ENCODE measurements around the gene PPP1R27. TPM values are rescaled to one million over a fixed set of nuclear protein-coding genes. Genes with fewer than 3 reads are reported as not detected.
A peak's percentile ranks its signal among the peaks of the same experiment; 100 is the strongest.

Gene PPP1R27
- total and polyA plus RNA-seq, 9 of the 15 experiments (the other 6 are each of a cell fraction or from before 2014, with no cell fraction given): 0.29 to 6.9 (median 1.5) TPM; not detected in 2

GRCh38 chr17:81821603-81822311, 13.1 kb downstream of the PPP1R27 start (continued):
- TF ChIP-seq ZMIZ1 (IDR thresholded peaks at IDR 0.05; ENCODE audit: low read depth in 2 of 2, low read length in 2 of 2) (no peak), ZNF696 (CRISPR knock-in tag; conservative IDR thresholded peaks at IDR 0.05) (no peak), ELK1 (CRISPR knock-in tag; IDR thresholded peaks at IDR 0.05) (no peak), EZH2 (IDR thresholded peaks at IDR 0.05; ENCODE audit: borderline replicate concordance, low read depth, low read length) (no peak), FOXP1 (CRISPR knock-in tag; IDR thresholded peaks at IDR 0.05) (no peak; the same call in none of the 2 replicates), CREM (IDR thresholded peaks at IDR 0.05; ENCODE audit: low read depth) (peak; percentile 13; the same call in 1 of the 2 replicates), ZNF311 (CRISPR knock-in tag; IDR thresholded peaks at IDR 0.05) (peak; percentile 85), ZFP1 (CRISPR knock-in tag; IDR thresholded peaks at IDR 0.05) (no peak), ZNF785 (CRISPR knock-in tag; IDR thresholded peaks at IDR 0.05) (no peak), MCM7 (IDR thresholded peaks at IDR 0.05) (no peak), ZNF280A (IDR thresholded peaks at IDR 0.05; ENCODE audit: low read depth, partially characterized antibody) (no peak), GATAD2B (IDR thresholded peaks at IDR 0.05; ENCODE audit: borderline replicate concordance) (no peak), ZNF436 (CRISPR knock-in tag; IDR thresholded peaks at IDR 0.05) (no peak), TCFL5 (CRISPR knock-in tag; conservative IDR thresholded peaks at IDR 0.05) (no peak), PML (IDR thresholded peaks at IDR 0.05; ENCODE audit: low read length) (peak; percentile 54; the same call in 1 of the 2 replicates), ZNF24 (IDR thresholded peaks at IDR 0.05) (peak; percentile 62; the same call in 1 of the 2 replicates), ETV6 (IDR thresholded peaks at IDR 0.05; ENCODE audit: borderline replicate concordance in 1 of 2, low read depth in 2 of 2, low read length in 1 of 2) (peak in 1 of 2 experiments; percentile 22; a peak in 1 of 4 replicates), ETV6 (CRISPR knock-in tag; IDR thresholded peaks at IDR 0.05; ENCODE audit: borderline replicate concordance) (no peak), NR2C2 (CRISPR knock-in tag; IDR thresholded peaks at IDR 0.05) (0 out of 2 replicates have a peak, but pooled peaks have one; percentile 30), NR2C2 (tag; IDR thresholded peaks at IDR 0.05) (peak; percentile 87), THAP12 (CRISPR knock-in tag; IDR thresholded peaks at IDR 0.05) (no peak)
